Hepatocyte (in vitro differentiated cells): Measurements from ENCODE around the gene OR1L8. TPM values are rescaled to one million over a fixed set of nuclear protein-coding genes. Genes with fewer than 3 reads are reported as not detected.

ENCODE experiments used
- DNase-seq: peaks from one replicate; pipeline ENCODE4 v3.0.0-alpha.2; 2016; ENCODE audit warnings: low spot score
- H2AFZ ChIP-seq: fragments of 200-600 bp; sonication (generic); 2 replicates; pipeline ENCODE4 v1.6.0; 2016; ENCODE audit warnings: antibody characterized with exemption, mild to moderate bottlenecking
- H3K27ac ChIP-seq: fragments of 200-600 bp; sonication (generic); 2 replicates; pipeline ENCODE4 v1.5.1; 2016; ENCODE audit warnings: mild to moderate bottlenecking
- H3K27me3 ChIP-seq: fragments of 200-600 bp; sonication (generic); 2 replicates; pipeline ENCODE4 v1.6.1; 2016
- H3K36me3 ChIP-seq: fragments of 200-600 bp; sonication (generic); replicated peaks from 2 replicates; pipeline ENCODE4 v1.5.1; 2016; ENCODE audit warnings: low read depth; ENCODE audit not compliant: insufficient read depth
- H3K4me1 ChIP-seq: fragments of 200-600 bp; sonication (generic); 2 replicates; pipeline ENCODE4 v1.5.1; 2016; ENCODE audit warnings: mild to moderate bottlenecking, moderate library complexity; ENCODE audit not compliant: insufficient read depth
- H3K4me2 ChIP-seq: fragments of 200-600 bp; sonication (generic); 2 replicates; pipeline ENCODE4 v1.6.0; 2016
- H3K4me3 ChIP-seq: fragments of 200-600 bp; sonication (generic); 2 replicates; pipeline ENCODE4 v1.5.1; 2016; ENCODE audit warnings: mild to moderate bottlenecking
- H3K79me2 ChIP-seq: fragments of 200-600 bp; sonication (generic); 2 replicates; pipeline ENCODE4 v1.6.0; 2017; ENCODE audit warnings: mild to moderate bottlenecking
- H3K9me2 ChIP-seq: fragments of 200-600 bp; sonication (generic); replicated peaks from 2 replicates; pipeline ENCODE4 v1.6.0; 2017; ENCODE audit warnings: mild to moderate bottlenecking; ENCODE audit not compliant: insufficient read depth
- H3K9me3 ChIP-seq: fragments of 200-600 bp; sonication (generic); 2 replicates; pipeline ENCODE4 v1.5.1; 2016; ENCODE audit warnings: low read depth, mild to moderate bottlenecking
- H4K20me1 ChIP-seq: fragments of 200-600 bp; sonication (generic); 2 replicates; pipeline ENCODE4 v1.6.0; 2016; ENCODE audit warnings: mild to moderate bottlenecking; ENCODE audit not compliant: insufficient read depth, poor library complexity, severe bottlenecking
- CTCF ChIP-seq: fragments of 200-600 bp; sonication (generic); IDR thresholded peaks from 2 replicates; pipeline ENCODE4 v1.5.1; 2016; ENCODE audit warnings: antibody characterized with exemption, mild to moderate bottlenecking; ENCODE audit not compliant: poor library complexity
- EZH2 ChIP-seq: fragments of 200-600 bp; sonication (generic); IDR thresholded peaks from 2 replicates; pipeline ENCODE4 v1.6.1; 2016; ENCODE audit warnings: antibody characterized with exemption, mild to moderate bottlenecking, borderline replicate concordance
- EZH2phosphoT487 ChIP-seq: fragments of 200-600 bp; sonication (generic); IDR thresholded peaks from one replicate; pipeline ENCODE4 v1.6.1; 2018; ENCODE audit warnings: antibody characterized with exemption, mild to moderate bottlenecking, low read depth, moderate library complexity; ENCODE audit not compliant: unreplicated experiment, severe bottlenecking
- WGBS: methylation state at CpG from one replicate; pipeline ENCODE4 v1.1.6; 2016; ENCODE audit warnings: low lambda C conversion rate; ENCODE audit errors: missing lambda C conversion rate; 5-methylcytosine and 5-hydroxymethylcytosine counted together
- polyA plus RNA-seq: library from polyadenylated mRNA; unstranded; fragments of >200 nt; fragmentation: Nextera tagmentation; extraction: Ambion mirVana; gene quantifications from 2 replicates; pipeline ENCODE4 v1.2.1, GENCODE V29; 2016
- total RNA-seq: library from RNA; depleted of rRNA; stranded (reverse); fragments of >200 nt; gene quantifications from 2 replicates; pipeline ENCODE4 v1.2.3, GENCODE V29; 2014

Gene OR1L8
- total and polyA plus RNA-seq, 2 experiments from 2014 or later: not detected

DNA sequence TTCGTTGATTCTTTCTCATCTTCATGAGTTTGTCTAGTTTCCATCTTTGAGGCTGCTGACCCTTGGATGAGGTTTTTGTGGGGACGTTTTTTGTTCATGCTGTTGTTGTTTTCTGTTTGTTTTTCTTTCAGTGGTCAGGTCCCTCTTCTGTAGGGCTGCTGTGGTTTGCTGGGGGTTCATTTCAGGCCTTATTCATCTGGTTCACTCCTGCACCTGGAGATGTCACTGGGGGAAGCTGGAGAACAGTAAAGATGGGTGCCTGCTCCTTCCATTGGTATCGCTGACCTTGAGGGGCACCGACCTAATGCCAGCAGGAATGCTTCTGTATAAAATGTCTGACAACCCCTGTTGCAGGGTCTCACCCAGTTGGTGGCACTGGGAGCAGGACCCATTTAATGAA lies 21.7 kb downstream of the OR1L8 start:
- whole genome bisulfite sequencing: 62% methylated on average over 4 of the region's 4 CpGs
- H2AFZ ChIP-seq: no peak overlapping the region
- no peak overlapping the region for H3K4me2 ChIP-seq
- H3K27ac ChIP-seq: no peak overlapping the region
- TF ChIP-seq CTCF (no peak), EZH2 (no peak), EZH2phosphoT487 (no peak)
- H3K36me3 ChIP-seq: no peaks in the 10 kb centered on the region
- H3K79me2 ChIP-seq: no peaks in the 10 kb centered on the region
- no peaks in the 10 kb centered on the region for H3K27me3 ChIP-seq
- H3K9me3 ChIP-seq: no peaks in the 10 kb centered on the region
- no peaks in the 10 kb centered on the region for H4K20me1 ChIP-seq
- H3K4me1 ChIP-seq: no peaks in the 10 kb centered on the region
- no peak for DNase-seq
- no peaks in the 10 kb centered on the region for H3K9me2 ChIP-seq
- H3K4me3 ChIP-seq: no peak overlapping the region

DNA sequence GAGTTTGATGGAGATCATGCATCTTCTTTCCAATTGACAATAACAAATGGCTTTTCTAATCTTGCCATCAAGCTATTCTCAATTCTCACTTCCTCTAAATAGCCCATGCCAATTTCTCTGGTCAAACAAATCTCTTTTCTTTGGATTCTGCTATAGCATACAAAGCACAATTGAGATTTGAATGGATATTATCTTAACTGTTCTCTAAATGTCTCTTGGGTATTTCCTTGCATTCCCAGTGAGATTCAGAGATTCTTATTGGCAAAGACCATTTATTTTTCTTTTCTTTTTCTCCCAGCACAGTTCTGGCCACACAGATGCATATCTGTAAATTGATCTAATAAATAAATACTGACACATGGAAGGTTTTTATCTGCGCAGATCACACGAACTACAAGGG lies 30.4 kb downstream of the OR1L8 start, which contains the start of gene OR1N2:
Gene OR1N2, plus strand, starts transcription at position 301 of the 400 bp plus-strand sequence. CDS start 100 bp downstream, outside the sequence.
- Histone ChIP-seq H3K27ac (no peak within 1 kb of the TSS), H3K36me3 (no peaks in the 10 kb centered on the region), H3K9me3 (no peaks in the 10 kb centered on the region), H3K79me2 (no peaks in the 10 kb centered on the region), H3K9me2 (no peaks in the 10 kb centered on the region), H2AFZ (no peak within 1 kb of the TSS), H4K20me1 (no peaks in the 10 kb centered on the region), H3K4me1 (no peaks in the 10 kb centered on the region), H3K27me3 (no peaks in the 10 kb centered on the region), H3K4me2 (no peak within 1 kb of the TSS), H3K4me3 (no peak within 1 kb of the TSS)
- WGBS: 77% methylated on average over 2 of the region's 2 CpGs
- no peak for TF ChIP-seq CTCF
- no peak for TF ChIP-seq EZH2
- TF ChIP-seq EZH2phosphoT487: no peak
- no peak for DNase-seq

- Histone ChIP-seq H3K27me3 (no peaks in the 10 kb centered on the region), H3K9me2 (no peaks in the 10 kb centered on the region), H3K4me2 (no peak overlapping the region), H2AFZ (no peak overlapping the region), H3K79me2 (no peaks in the 10 kb centered on the region), H3K4me3 (no peak overlapping the region), H3K36me3 (no peaks in the 10 kb centered on the region), H3K27ac (no peak overlapping the region), H3K9me3 (no peaks in the 10 kb centered on the region), H3K4me1 (no peaks in the 10 kb centered on the region), H4K20me1 (no peaks in the 10 kb centered on the region)
- WGBS: 52% methylated on average over 5 of the region's 5 CpGs
- DNase-seq: no peak
- TF ChIP-seq EZH2 (no peak), CTCF (no peak), EZH2phosphoT487 (no peak)
Measured at GRCh38 chr9:122551371-122551770, 31.8 kb downstream of the OR1L8 start.

DNA sequence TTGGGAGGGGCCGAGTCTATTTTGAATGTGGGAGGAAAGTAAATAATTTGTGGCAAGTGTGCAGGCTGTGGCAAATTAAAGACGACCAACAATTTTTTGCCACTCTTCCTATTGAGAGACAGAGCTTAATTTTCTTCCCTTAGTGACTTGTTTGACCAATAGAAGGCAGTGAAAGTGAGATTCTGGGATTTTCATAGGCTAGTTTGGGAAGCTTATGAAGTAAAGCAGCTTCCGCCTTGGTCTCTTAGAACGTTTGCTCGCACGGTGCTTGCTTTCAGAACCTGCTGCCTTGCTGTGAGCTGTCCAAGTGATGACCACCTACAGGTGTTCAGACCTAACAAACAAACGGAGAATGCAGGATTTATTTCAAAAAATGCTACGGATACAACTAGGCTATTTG lies 37.0 kb downstream of the OR1L8 start:
- Histone ChIP-seq H3K79me2 (no peaks in the 10 kb centered on the region), H4K20me1 (no peaks in the 10 kb centered on the region), H3K9me3 (no peaks in the 10 kb centered on the region), H2AFZ (no peak overlapping the region), H3K27me3 (no peaks in the 10 kb centered on the region), H3K9me2 (no peaks in the 10 kb centered on the region), H3K4me2 (no peak overlapping the region), H3K4me3 (no peak overlapping the region), H3K27ac (no peak overlapping the region), H3K4me1 (no peaks in the 10 kb centered on the region), H3K36me3 (no peaks in the 10 kb centered on the region)
- 80% methylated on average over 8 of the region's 8 CpGs for WGBS
- DNase-seq: no peak
- TF ChIP-seq EZH2 (no peak), CTCF (no peak), EZH2phosphoT487 (no peak)
